GM23248 (cell line): ENCODE measurements around the gene NCK2.

ENCODE experiments used
- EZH2 ChIP-seq: fragments of 200-600 bp; sonication (generic); IDR thresholded peaks from 2 replicates; pipeline ENCODE4 v1.6.1; 2018; ENCODE audit warnings: antibody characterized with exemption, mild to moderate bottlenecking; ENCODE audit not compliant: insufficient read depth, poor library complexity, severe bottlenecking
- EZH2phosphoT487 ChIP-seq: fragments of 200-600 bp; sonication (generic); IDR thresholded peaks from 2 replicates; pipeline ENCODE4 v1.6.1; 2018; ENCODE audit warnings: antibody characterized with exemption, moderate library complexity, mild to moderate bottlenecking, low read depth; ENCODE audit not compliant: insufficient read depth

- no peak for TF ChIP-seq EZH2
- no peak for TF ChIP-seq EZH2phosphoT487
These were observed 27.6 kb downstream of the NCK2 start for GRCh38 chr2:105772362-105772761.
